Astrocyte (in vitro differentiated cells and primary cell): ENCODE measurements around the gene PPP2R5A. TPM values are rescaled to one million over a fixed set of nuclear protein-coding genes. Genes with fewer than 3 reads are reported as not detected.

Source experiments
- DNase-seq: peaks from one replicate; pipeline ENCODE4 v3.0.0-alpha.2; 2010; ENCODE audit warnings: low read depth
- FAIRE-seq: peaks from 2 replicates; lab custom pipeline; 2011; peaks lifted over from hg19 to GRCh38; lab: Jason Lieb, UNC
- H2AFZ ChIP-seq: 2 replicates; pipeline ENCODE4 v1.6.0; 2012; ENCODE audit warnings: low read depth, low read length, inconsistent platforms
- H3K27ac ChIP-seq: 2 replicates; pipeline ENCODE4 v1.5.1; 2011; ENCODE audit warnings: low read depth, low read length, inconsistent platforms
- H3K27me3 ChIP-seq: 2 replicates; pipeline ENCODE4 v1.6.0; 2011; ENCODE audit warnings: low read length, inconsistent platforms; ENCODE audit not compliant: insufficient read depth
- H3K36me3 ChIP-seq: 2 replicates; pipeline ENCODE4 v1.5.1; 2011; ENCODE audit warnings: low read length, inconsistent platforms; ENCODE audit not compliant: insufficient read depth
- H3K4me1 ChIP-seq: 2 replicates; pipeline ENCODE4 v1.5.1; 2011; ENCODE audit warnings: low read length, inconsistent platforms; ENCODE audit not compliant: insufficient read depth
- H3K4me2 ChIP-seq: 2 replicates; pipeline ENCODE4 v1.6.0; 2012; ENCODE audit warnings: low read length, inconsistent platforms
- H3K4me3 ChIP-seq: 2 replicates; pipeline ENCODE4 v1.5.1; 2011; ENCODE audit warnings: low read depth, mild to moderate bottlenecking, low read length, inconsistent platforms; ENCODE audit not compliant: insufficient read depth
- H3K79me2 ChIP-seq: 2 replicates; pipeline ENCODE4 v1.6.0; 2012; ENCODE audit warnings: mild to moderate bottlenecking, low read length, inconsistent platforms; ENCODE audit not compliant: insufficient read depth
- H3K9ac ChIP-seq: 2 replicates; pipeline ENCODE4 v1.6.0; 2012; ENCODE audit warnings: mild to moderate bottlenecking, low read length, inconsistent platforms
- H3K9me3 ChIP-seq: 2 replicates; pipeline ENCODE4 v1.5.1; 2012; ENCODE audit warnings: low read depth, mild to moderate bottlenecking, low read length, inconsistent platforms; ENCODE audit not compliant: insufficient read depth
- H4K20me1 ChIP-seq: 2 replicates; pipeline ENCODE4 v1.6.0; 2012; ENCODE audit warnings: low read length, inconsistent platforms; ENCODE audit not compliant: insufficient read depth
- H3K27ac Mint-ChIP-seq: one replicate; pipeline ENCODE4 v1.8.0; 2021; ENCODE audit warnings: mild to moderate bottlenecking, mixed read lengths; ENCODE audit not compliant: unreplicated experiment
- H3K27me3 Mint-ChIP-seq: one replicate; pipeline ENCODE4 v1.8.0; 2021; ENCODE audit warnings: low read depth, mixed read lengths; ENCODE audit not compliant: unreplicated experiment
- H3K36me3 Mint-ChIP-seq: one replicate; pipeline ENCODE4 v1.8.0; 2021; ENCODE audit warnings: low read depth, mixed read lengths; ENCODE audit not compliant: unreplicated experiment
- H3K4me1 Mint-ChIP-seq: one replicate; pipeline ENCODE4 v1.8.0; 2021; ENCODE audit warnings: low read depth, mixed read lengths; ENCODE audit not compliant: unreplicated experiment
- H3K4me3 Mint-ChIP-seq: one replicate; pipeline ENCODE4 v1.8.0; 2021; ENCODE audit warnings: mild to moderate bottlenecking, moderate library complexity, mixed read lengths; ENCODE audit not compliant: unreplicated experiment
- H3K9me3 Mint-ChIP-seq: one replicate; pipeline ENCODE4 v1.8.0; 2021; ENCODE audit warnings: mild to moderate bottlenecking, mixed read lengths; ENCODE audit not compliant: unreplicated experiment
- CTCF ChIP-seq: IDR thresholded peaks from 2 replicates; pipeline ENCODE4 v1.5.1; 2011; ENCODE audit warnings: low read depth, mild to moderate bottlenecking, inconsistent platforms, low read length, moderate library complexity; ENCODE audit not compliant: insufficient read depth
- EZH2 ChIP-seq: IDR thresholded peaks from 2 replicates; pipeline ENCODE4 v1.6.1; 2012; ENCODE audit warnings: mild to moderate bottlenecking, low read length, inconsistent platforms; ENCODE audit not compliant: insufficient read depth
- total RNA-seq: library from RNA; stranded (reverse); gene quantifications from 2 replicates; pipeline ENCODE4 v1.2.1, GENCODE V29; 2021

PPP2R5A gene
- total RNA-seq, 1 donor from 2014 or later: 13.2 TPM

GRCh38 chr1:212271234-212271633, 14.0 kb upstream of the PPP2R5A start:
- peaks cover 3% of the 10 kb centered on the region for H3K27me3 Mint-ChIP-seq
- no peaks in the 10 kb centered on the region for H3K9me3 Mint-ChIP-seq
- H3K9me3 ChIP-seq: no peaks in the 10 kb centered on the region
- peaks cover 15% of the 10 kb centered on the region for H3K27me3 ChIP-seq
- H3K79me2 ChIP-seq: no peaks in the 10 kb centered on the region
- H3K27ac Mint-ChIP-seq: no peak overlapping the region
- FAIRE-seq (no peak), DNase-seq (no peak)
- no peaks in the 10 kb centered on the region for H3K36me3 ChIP-seq
- peaks cover 7% of the 10 kb centered on the region for H3K4me1 Mint-ChIP-seq
- TF ChIP-seq CTCF (no peak), EZH2 (no peak)
- no peak overlapping the region for H3K4me2 ChIP-seq
- no peak overlapping the region for H3K9ac ChIP-seq
- no peaks in the 10 kb centered on the region for H3K36me3 Mint-ChIP-seq
- no peak overlapping the region for H3K4me3 Mint-ChIP-seq
- no peaks in the 10 kb centered on the region for H4K20me1 ChIP-seq
- H3K4me1 ChIP-seq: no peaks in the 10 kb centered on the region
- H3K4me3 ChIP-seq: no peak overlapping the region
- no peak overlapping the region for H3K27ac ChIP-seq
- H2AFZ ChIP-seq: no peak overlapping the region

- no peak for TF ChIP-seq CTCF
- TF ChIP-seq EZH2: no peak
These were observed 13.3 kb upstream of the PPP2R5A start for GRCh38 chr1:212271823-212272485.

GRCh38 chr1:212281590-212281989, 3.6 kb upstream of the PPP2R5A start:
- Histone ChIP-seq H3K4me2 (no peak overlapping the region), H3K9me3 (no peaks in the 10 kb centered on the region), H3K4me1 (peaks cover 10% of the 10 kb centered on the region), H3K27me3 (no peaks in the 10 kb centered on the region), H3K27ac (no peak overlapping the region), H3K4me3 (no peak overlapping the region), H3K9ac (no peak overlapping the region), H4K20me1 (peaks cover 4% of the 10 kb centered on the region), H3K79me2 (peaks cover 7% of the 10 kb centered on the region), H3K36me3 (no peaks in the 10 kb centered on the region), H2AFZ (no peak overlapping the region)
- no peaks in the 10 kb centered on the region for H3K36me3 Mint-ChIP-seq
- no peak overlapping the region for H3K27ac Mint-ChIP-seq
- H3K27me3 Mint-ChIP-seq: no peaks in the 10 kb centered on the region
- TF ChIP-seq CTCF (no peak), EZH2 (no peak)
- H3K4me3 Mint-ChIP-seq: no peak overlapping the region
- FAIRE-seq (no peak), DNase-seq (no peak)
- H3K9me3 Mint-ChIP-seq: peaks cover 2% of the 10 kb centered on the region
- no peaks in the 10 kb centered on the region for H3K4me1 Mint-ChIP-seq

More at GRCh38 chr1:212271823-212272485, 13.3 kb upstream of the PPP2R5A start:
- Histone ChIP-seq H2AFZ (no peak overlapping the region), H3K79me2 (no peaks in the 10 kb centered on the region), H4K20me1 (no peaks in the 10 kb centered on the region), H3K9me3 (no peaks in the 10 kb centered on the region), H3K36me3 (no peaks in the 10 kb centered on the region), H3K9ac (no peak overlapping the region), H3K4me2 (no peak overlapping the region), H3K27ac (no peak overlapping the region), H3K4me3 (no peak overlapping the region), H3K27me3 (peaks cover 15% of the 10 kb centered on the region), H3K4me1 (no peaks in the 10 kb centered on the region)
- H3K9me3 Mint-ChIP-seq: peaks cover 3% of the 10 kb centered on the region
- DNase-seq (no peak), FAIRE-seq (no peak)
- no peak overlapping the region for H3K27ac Mint-ChIP-seq
- peaks cover 3% of the 10 kb centered on the region for H3K27me3 Mint-ChIP-seq
- peaks cover 7% of the 10 kb centered on the region for H3K4me1 Mint-ChIP-seq
- no peak overlapping the region for H3K4me3 Mint-ChIP-seq
- no peaks in the 10 kb centered on the region for H3K36me3 Mint-ChIP-seq
